Measurements from ENCODE around the gene DNAJC16. TPM values are rescaled to one million over a fixed set of nuclear protein-coding genes. Genes with fewer than 3 reads are reported as not detected.
"Not testable (repeated sequence)": the region's sequence is repeated elsewhere in the genome, so short reads cannot be mapped to it uniquely, and the experiment has no call there.

DNAJC16 gene
- total RNA-seq, 1 experiment from 2014 or later: 18.2 TPM

DNA sequence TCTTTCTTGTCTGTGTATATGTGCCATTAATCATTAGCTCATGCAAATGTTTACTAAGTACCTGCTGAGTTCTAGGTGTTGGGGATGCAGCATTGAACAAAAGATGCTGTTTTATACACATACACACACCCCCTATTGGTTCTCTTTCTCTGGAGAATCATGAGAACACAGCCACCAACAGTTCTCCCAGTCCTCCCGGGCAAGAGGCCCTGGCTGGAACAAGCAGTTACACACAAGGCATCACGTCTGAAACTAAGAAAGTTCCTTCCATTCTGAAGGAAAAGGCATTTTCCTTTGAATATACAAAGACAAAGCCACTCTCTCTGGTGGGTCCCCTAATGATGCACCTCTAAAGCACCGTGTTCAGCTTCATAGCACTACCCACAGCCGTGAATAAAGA lies 13.5 kb upstream of the DNAJC16 start:
- Mint-ChIP-seq H3K4me1 (ENCODE audit: low read depth, unreplicated experiment) (peaks cover 7% of the 10 kb centered on the region), H3K27ac (ENCODE audit: unreplicated experiment) (no peak overlapping the region), H3K27me3 (ENCODE audit: unreplicated experiment) (no peaks in the 10 kb centered on the region), H3K4me3 (ENCODE audit: low read depth, unreplicated experiment) (no peak overlapping the region), H3K36me3 (ENCODE audit: insufficient read depth, unreplicated experiment) (no peaks in the 10 kb centered on the region), H3K9me3 (ENCODE audit: low read depth, unreplicated experiment) (no peaks in the 10 kb centered on the region)
- TF ChIP-seq, protein P1, sequence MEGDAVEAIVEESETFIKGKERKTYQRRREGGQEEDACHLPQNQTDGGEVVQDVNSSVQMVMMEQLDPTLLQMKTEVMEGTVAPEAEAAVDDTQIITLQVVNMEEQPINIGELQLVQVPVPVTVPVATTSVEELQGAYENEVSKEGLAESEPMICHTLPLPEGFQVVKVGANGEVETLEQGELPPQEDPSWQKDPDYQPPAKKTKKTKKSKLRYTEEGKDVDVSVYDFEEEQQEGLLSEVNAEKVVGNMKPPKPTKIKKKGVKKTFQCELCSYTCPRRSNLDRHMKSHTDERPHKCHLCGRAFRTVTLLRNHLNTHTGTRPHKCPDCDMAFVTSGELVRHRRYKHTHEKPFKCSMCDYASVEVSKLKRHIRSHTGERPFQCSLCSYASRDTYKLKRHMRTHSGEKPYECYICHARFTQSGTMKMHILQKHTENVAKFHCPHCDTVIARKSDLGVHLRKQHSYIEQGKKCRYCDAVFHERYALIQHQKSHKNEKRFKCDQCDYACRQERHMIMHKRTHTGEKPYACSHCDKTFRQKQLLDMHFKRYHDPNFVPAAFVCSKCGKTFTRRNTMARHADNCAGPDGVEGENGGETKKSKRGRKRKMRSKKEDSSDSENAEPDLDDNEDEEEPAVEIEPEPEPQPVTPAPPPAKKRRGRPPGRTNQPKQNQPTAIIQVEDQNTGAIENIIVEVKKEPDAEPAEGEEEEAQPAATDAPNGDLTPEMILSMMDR (IDR thresholded peaks at IDR 0.05; ENCODE audit: unreplicated experiment): no peak
- intact Hi-C loops (cut with micrococcal nuclease; ENCODE audit: unreplicated experiment): no loop called here
- DNase-seq: no peak
- CTCF ChIA-PET: no interaction called here
- no TSS peak for BruUV-seq (replicated peaks)

DNA sequence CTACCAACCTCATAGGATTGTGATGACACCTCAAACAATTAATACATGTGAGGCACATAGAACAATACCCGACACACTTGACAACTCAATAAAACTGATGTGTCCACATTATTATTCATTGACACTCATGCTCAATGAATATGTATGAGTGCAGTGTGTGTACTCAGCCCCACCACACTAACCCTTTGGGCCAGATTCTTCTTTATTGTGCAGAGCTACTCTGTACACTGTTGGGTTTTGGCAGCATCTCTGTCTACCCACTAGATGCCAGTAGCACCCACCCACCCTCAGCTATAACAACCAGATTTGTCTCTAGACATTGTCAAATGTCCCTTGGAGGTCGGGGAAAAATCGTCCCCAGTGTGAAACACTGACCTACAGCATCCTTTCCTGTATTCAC lies 12.7 kb upstream of the DNAJC16 start:
- intact Hi-C loops (cut with micrococcal nuclease; ENCODE audit: unreplicated experiment): no loop called here
- H3K27me3 Mint-ChIP-seq (ENCODE audit: unreplicated experiment): no peaks in the 10 kb centered on the region
- no peaks in the 10 kb centered on the region for H3K36me3 Mint-ChIP-seq (ENCODE audit: insufficient read depth, unreplicated experiment)
- TF ChIP-seq, protein P1 (IDR thresholded peaks at IDR 0.05; ENCODE audit: unreplicated experiment): no peak
- BruUV-seq (replicated peaks): no TSS peak
- H3K27ac Mint-ChIP-seq (ENCODE audit: unreplicated experiment): no peak overlapping the region
- no peak overlapping the region for H3K4me3 Mint-ChIP-seq (ENCODE audit: low read depth, unreplicated experiment)
- H3K4me1 Mint-ChIP-seq (ENCODE audit: low read depth, unreplicated experiment): peaks cover 7% of the 10 kb centered on the region
- H3K9me3 Mint-ChIP-seq (ENCODE audit: low read depth, unreplicated experiment): no peaks in the 10 kb centered on the region
- CTCF ChIA-PET: no interaction called here
- DNase-seq: no peak

DNA sequence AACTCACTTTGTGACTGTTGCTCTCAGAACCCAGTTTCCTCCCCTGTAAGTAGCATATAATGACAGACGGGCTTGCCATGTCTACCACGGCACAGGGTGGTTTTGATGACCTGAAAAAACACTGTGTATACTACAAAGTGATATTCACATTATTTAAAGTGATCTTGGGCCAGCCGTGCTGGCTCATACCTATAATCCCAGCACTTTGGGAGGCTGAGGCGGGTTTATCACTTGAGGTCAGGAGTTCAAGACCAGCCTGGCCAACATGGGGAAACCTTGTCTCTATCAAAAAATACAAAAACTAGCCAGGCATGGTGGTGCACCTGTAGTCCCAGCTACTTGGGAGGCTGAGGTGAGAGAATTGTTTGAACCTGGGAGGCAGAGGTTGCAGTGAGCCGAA lies 12.1 kb upstream of the DNAJC16 start:
- H3K9me3 Mint-ChIP-seq (ENCODE audit: low read depth, unreplicated experiment); H3K27ac Mint-ChIP-seq (ENCODE audit: unreplicated experiment); CTCF ChIA-PET; BruUV-seq (replicated peaks); H3K4me3 Mint-ChIP-seq (ENCODE audit: low read depth, unreplicated experiment); DNase-seq; H3K27me3 Mint-ChIP-seq (ENCODE audit: unreplicated experiment); H3K4me1 Mint-ChIP-seq (ENCODE audit: low read depth, unreplicated experiment); H3K36me3 Mint-ChIP-seq (ENCODE audit: insufficient read depth, unreplicated experiment); intact Hi-C loops (cut with micrococcal nuclease; ENCODE audit: unreplicated experiment): not testable (repeated sequence)

DNA sequence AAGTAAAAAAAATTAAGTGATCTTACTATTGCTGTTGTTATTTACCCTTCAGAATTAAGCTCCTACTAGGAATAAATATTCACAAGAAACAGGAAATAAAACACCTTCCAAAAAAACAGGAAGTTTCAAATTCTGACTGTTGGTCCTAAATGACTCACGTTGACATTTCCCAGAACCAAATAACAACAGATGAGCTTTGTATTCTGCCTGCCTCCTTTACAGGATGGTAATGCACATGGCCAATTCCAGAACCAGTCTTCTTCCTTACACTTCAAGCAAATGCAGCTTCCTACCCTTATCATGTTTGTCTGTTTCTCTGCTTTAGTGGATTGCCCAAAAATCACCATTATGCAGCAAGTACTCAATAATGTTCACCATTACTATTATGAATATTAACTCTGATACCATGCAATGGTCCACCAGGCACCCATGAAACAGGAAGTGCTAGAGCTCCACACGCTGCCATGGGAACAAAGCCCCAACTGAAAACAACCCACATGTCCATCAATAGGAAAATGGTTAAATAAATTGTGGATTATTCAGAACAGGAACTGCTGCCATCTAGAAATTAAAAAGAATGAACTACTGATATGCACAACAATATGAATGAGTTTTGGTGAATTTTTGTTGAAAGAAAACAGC lies 11.5 kb upstream of the DNAJC16 start:
- TF ChIP-seq, protein P1 (IDR thresholded peaks at IDR 0.05; ENCODE audit: unreplicated experiment): no peak
- CTCF ChIA-PET: no interaction called here
- no peaks in the 10 kb centered on the region for H3K9me3 Mint-ChIP-seq (ENCODE audit: low read depth, unreplicated experiment)

DNA sequence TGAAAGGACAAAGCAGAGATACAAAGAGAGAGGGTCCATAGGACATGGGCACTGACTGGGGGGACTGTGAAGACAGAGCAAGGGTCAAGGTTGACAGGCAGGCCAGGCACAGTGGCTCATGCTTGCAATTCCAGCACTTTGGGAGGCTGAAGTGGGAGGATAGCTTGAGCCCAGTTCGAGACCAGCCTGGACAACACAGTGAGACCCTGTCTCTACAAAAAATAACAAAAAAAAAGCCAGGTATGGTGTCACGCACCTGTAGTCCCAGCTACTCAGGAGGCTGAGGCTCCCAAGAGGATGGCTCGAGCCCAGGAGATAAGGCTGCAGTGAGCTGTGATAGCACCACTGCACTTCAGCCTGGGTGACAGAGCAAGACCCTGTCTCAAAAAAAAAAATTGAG lies 7.0 kb upstream of the DNAJC16 start:
- no peaks in the 10 kb centered on the region for H3K27me3 Mint-ChIP-seq (ENCODE audit: unreplicated experiment)
- no TSS peak for BruUV-seq (replicated peaks)
- peaks cover 11% of the 10 kb centered on the region for H3K4me1 Mint-ChIP-seq (ENCODE audit: low read depth, unreplicated experiment)
- H3K4me3 Mint-ChIP-seq (ENCODE audit: low read depth, unreplicated experiment): no peak overlapping the region
- no peak for DNase-seq
- CTCF ChIA-PET: no interaction called here
- intact Hi-C loops (cut with micrococcal nuclease; ENCODE audit: unreplicated experiment): no loop called here
- no peaks in the 10 kb centered on the region for H3K9me3 Mint-ChIP-seq (ENCODE audit: low read depth, unreplicated experiment)
- no peak overlapping the region for H3K27ac Mint-ChIP-seq (ENCODE audit: unreplicated experiment)
- TF ChIP-seq, protein P1 (IDR thresholded peaks at IDR 0.05; ENCODE audit: unreplicated experiment): no peak
- H3K36me3 Mint-ChIP-seq (ENCODE audit: insufficient read depth, unreplicated experiment): peaks cover 22% of the 10 kb centered on the region

More for the DNA sequence above, 11.5 kb upstream of the DNAJC16 start:
- Mint-ChIP-seq H3K27me3 (ENCODE audit: unreplicated experiment) (no peaks in the 10 kb centered on the region), H3K4me1 (ENCODE audit: low read depth, unreplicated experiment) (peaks cover 7% of the 10 kb centered on the region), H3K4me3 (ENCODE audit: low read depth, unreplicated experiment) (no peak overlapping the region), H3K36me3 (ENCODE audit: insufficient read depth, unreplicated experiment) (peaks cover 5% of the 10 kb centered on the region), H3K27ac (ENCODE audit: unreplicated experiment) (no peak overlapping the region)
- BruUV-seq (replicated peaks): no TSS peak
- DNase-seq: no peak
- intact Hi-C loops (cut with micrococcal nuclease; ENCODE audit: unreplicated experiment): no loop called here

DNA sequence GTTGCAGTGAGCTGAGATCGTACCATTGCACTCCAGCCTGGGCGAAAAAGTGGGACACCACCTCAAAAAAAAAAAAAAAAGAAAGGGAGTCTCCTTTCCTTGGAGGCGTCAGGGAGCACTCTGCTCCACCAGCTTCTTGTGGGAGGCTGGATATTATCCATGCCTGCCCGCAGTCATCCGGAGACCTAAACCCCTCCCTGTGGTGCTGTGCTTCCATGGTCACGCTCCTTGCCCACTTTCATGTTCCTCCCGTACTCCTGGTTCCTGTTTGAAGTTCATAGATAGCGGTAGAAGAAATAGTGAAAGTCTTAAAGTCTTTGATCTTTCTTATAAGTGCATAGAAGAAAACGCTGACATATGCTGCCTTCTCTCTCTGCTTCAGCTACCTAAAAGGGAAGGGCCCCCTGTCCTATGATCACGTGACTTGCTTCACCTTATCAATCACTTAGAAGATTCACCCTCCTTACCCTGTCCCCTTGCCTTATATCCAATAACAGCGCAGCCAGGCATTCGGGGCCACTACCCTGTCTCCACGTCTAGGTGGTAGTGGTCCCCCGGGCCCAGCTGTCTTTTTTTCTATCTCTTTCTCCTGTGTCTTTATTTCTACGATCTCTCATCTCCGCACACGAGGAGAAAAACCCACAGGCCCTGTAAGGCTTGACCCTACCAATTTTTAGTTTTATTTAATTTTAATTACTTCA lies 5.3 kb upstream of the DNAJC16 start:
- H3K4me1 Mint-ChIP-seq (ENCODE audit: low read depth, unreplicated experiment): peaks cover 11% of the 10 kb centered on the region
- H3K9me3 Mint-ChIP-seq (ENCODE audit: low read depth, unreplicated experiment); intact Hi-C loops (cut with micrococcal nuclease; ENCODE audit: unreplicated experiment); BruUV-seq (replicated peaks); H3K27ac Mint-ChIP-seq (ENCODE audit: unreplicated experiment); H3K4me3 Mint-ChIP-seq (ENCODE audit: low read depth, unreplicated experiment); H3K27me3 Mint-ChIP-seq (ENCODE audit: unreplicated experiment); CTCF ChIA-PET; DNase-seq: not testable (repeated sequence)
- H3K36me3 Mint-ChIP-seq (ENCODE audit: insufficient read depth, unreplicated experiment): peaks cover 39% of the 10 kb centered on the region
